ENCODE data around the gene CDH4. TPM values are rescaled to one million over a fixed set of nuclear protein-coding genes. Genes with fewer than 3 reads are reported as not detected.

The CDH4 gene
- total and polyA plus RNA-seq, 2 donors (not counting 3 experiments of a cell fraction or from before 2014, with no cell fraction given) = 0.17 to 0.51 TPM

DNA sequence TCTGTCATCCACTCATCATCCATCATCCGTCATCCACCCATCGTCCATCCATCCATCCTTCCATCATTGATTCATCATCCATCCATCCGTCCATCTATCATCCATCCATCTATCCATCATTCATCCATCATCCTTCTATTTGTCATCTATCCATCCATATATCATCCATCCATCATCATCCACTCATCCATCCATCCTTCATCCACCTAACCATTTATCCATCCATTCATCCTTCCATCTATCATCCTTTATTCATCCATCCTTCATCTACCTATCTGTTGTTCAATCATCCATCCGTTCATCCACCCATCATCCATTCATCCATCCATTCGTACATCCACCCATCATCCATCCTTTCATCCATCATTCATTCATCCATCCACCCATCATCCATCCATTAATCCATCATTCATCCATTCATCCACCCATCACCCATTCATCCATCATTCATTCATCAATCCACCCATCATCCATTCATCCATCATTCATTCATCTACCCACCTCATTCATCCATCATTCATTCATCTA lies 266.4 kb downstream of the CDH4 start:
- TF ChIP-seq EZH2 (IDR thresholded peaks at IDR 0.05; ENCODE audit: borderline replicate concordance, low read depth, low read length, severe bottlenecking) (no peak), POLR2A (IDR thresholded peaks at IDR 0.05; ENCODE audit: low read depth, low read length) (no peak)
- H3K9ac ChIP-seq (replicated peaks; ENCODE audit: extremely low read depth, insufficient read depth, low read length) = no peak overlapping the region
- H3K27me3 ChIP-seq (ENCODE audit: control insufficient read depth in 2 of 2, insufficient read depth in 2 of 2, low read length in 2 of 2) = no peaks in the 10 kb centered on the region
- H3K4me2 ChIP-seq (ENCODE audit: insufficient read depth, low read length) = no peak overlapping the region
- DNase-seq (ENCODE audit: low read depth, low spot score) (no peak), FAIRE-seq (no peak)
- H3K79me2 ChIP-seq (ENCODE audit: control insufficient read depth, insufficient read depth, low read length) = no peaks in the 10 kb centered on the region
- POLR2A ChIA-PET = no interaction called here
- H3K4me3 ChIP-seq (replicated peaks in 1 of 3; ENCODE audit: insufficient read depth in 1 of 3, low read depth in 1 of 3, low read length in 3 of 3) = no peak overlapping the region
- no peaks in the 10 kb centered on the region for H3K36me3 ChIP-seq (ENCODE audit: control insufficient read depth in 2 of 2, extremely low read depth in 1 of 2, insufficient read depth in 2 of 2, low read length in 2 of 2)
- H4K20me1 ChIP-seq (replicated peaks; ENCODE audit: control insufficient read depth, extremely low read depth, insufficient read depth, low read length) = no peaks in the 10 kb centered on the region
- peaks cover 8% of the 10 kb centered on the region for H3K9me3 ChIP-seq (replicated peaks; ENCODE audit: control insufficient read depth, insufficient read depth, low read length)
- no peaks in the 10 kb centered on the region for H3K4me1 ChIP-seq (ENCODE audit: control insufficient read depth, extremely low read depth, insufficient read depth, low read length)
- no peaks in the 10 kb centered on the region for H3K9me1 ChIP-seq (replicated peaks; ENCODE audit: control insufficient read depth, extremely low read depth, insufficient read depth, low read length)
- intact Hi-C loops (cut with micrococcal nuclease) = no loop called here
- CTCF ChIA-PET = no interaction called here
- no TSS peak for BruUV-seq (replicated peaks)
- no peak overlapping the region for H2AFZ ChIP-seq (ENCODE audit: low read depth, low read length)
- dilution Hi-C loops (cut with MboI; ENCODE audit: extremely low pct_ligation_motif_present, low sequenced_read_pairs) = no loop called here
- no peak overlapping the region for H3K27ac ChIP-seq (ENCODE audit: insufficient read depth, low read depth, low read length)

GRCh38 chr20:61519488-61519887 lies 267.4 kb downstream of the CDH4 start:
- BruUV-seq (replicated peaks) = no TSS peak
- Histone ChIP-seq H3K79me2 (ENCODE audit: control insufficient read depth, insufficient read depth, low read length) (no peaks in the 10 kb centered on the region), H3K4me3 (replicated peaks in 1 of 3; ENCODE audit: insufficient read depth in 1 of 3, low read depth in 1 of 3, low read length in 3 of 3) (no peak overlapping the region), H2AFZ (ENCODE audit: low read depth, low read length) (no peak overlapping the region), H3K9me1 (replicated peaks; ENCODE audit: control insufficient read depth, extremely low read depth, insufficient read depth, low read length) (no peaks in the 10 kb centered on the region), H3K9me3 (replicated peaks; ENCODE audit: control insufficient read depth, insufficient read depth, low read length) (peaks cover 6% of the 10 kb centered on the region), H3K4me1 (ENCODE audit: control insufficient read depth, extremely low read depth, insufficient read depth, low read length) (no peaks in the 10 kb centered on the region), H3K9ac (replicated peaks; ENCODE audit: extremely low read depth, insufficient read depth, low read length) (no peak overlapping the region), H3K36me3 (ENCODE audit: control insufficient read depth in 2 of 2, extremely low read depth in 1 of 2, insufficient read depth in 2 of 2, low read length in 2 of 2) (no peaks in the 10 kb centered on the region), H4K20me1 (replicated peaks; ENCODE audit: control insufficient read depth, extremely low read depth, insufficient read depth, low read length) (no peaks in the 10 kb centered on the region), H3K4me2 (ENCODE audit: insufficient read depth, low read length) (no peak overlapping the region), H3K27me3 (ENCODE audit: control insufficient read depth in 2 of 2, insufficient read depth in 2 of 2, low read length in 2 of 2) (no peaks in the 10 kb centered on the region), H3K27ac (ENCODE audit: insufficient read depth, low read depth, low read length) (no peak overlapping the region)
- no peak for DNase-seq (ENCODE audit: low read depth, low spot score)
- dilution Hi-C loops (cut with MboI; ENCODE audit: extremely low pct_ligation_motif_present, low sequenced_read_pairs) (no loop called here), intact Hi-C loops (cut with micrococcal nuclease) (no loop called here)
- FAIRE-seq = no peak
- TF ChIP-seq CTCF (IDR thresholded peaks at IDR 0.05; ENCODE audit: extremely low read depth in 1 of 2, insufficient read depth in 1 of 2, low read depth in 1 of 2, low read length in 2 of 2) (no peak), POLR2AphosphoS5 (IDR thresholded peaks at IDR 0.05; ENCODE audit: insufficient read depth, low read depth, low read length) (no peak), JUN (IDR thresholded peaks at IDR 0.05; ENCODE audit: borderline replicate concordance, insufficient read depth, insufficient read length, low read depth) (no peak), FOS (IDR thresholded peaks at IDR 0.05; ENCODE audit: borderline replicate concordance, insufficient read depth, low read length) (no peak), MYC (IDR thresholded peaks at IDR 0.05; ENCODE audit: low read depth, low read length) (no peak), EZH2 (IDR thresholded peaks at IDR 0.05; ENCODE audit: borderline replicate concordance, low read depth, low read length, severe bottlenecking) (no peak), GATA2 (IDR thresholded peaks at IDR 0.05; ENCODE audit: insufficient read depth, insufficient read length, low read depth, low read length) (no peak), POLR2A (IDR thresholded peaks at IDR 0.05; ENCODE audit: low read depth, low read length) (no peak)
- TF ChIP-seq, protein P1, sequence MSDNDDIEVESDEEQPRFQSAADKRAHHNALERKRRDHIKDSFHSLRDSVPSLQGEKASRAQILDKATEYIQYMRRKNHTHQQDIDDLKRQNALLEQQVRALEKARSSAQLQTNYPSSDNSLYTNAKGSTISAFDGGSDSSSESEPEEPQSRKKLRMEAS (IDR thresholded peaks at IDR 0.05; ENCODE audit: insufficient read depth, insufficient read length) = no peak
- CTCF ChIA-PET = no interaction called here
- POLR2A ChIA-PET = no interaction called here

All from endothelial cell of umbilical vein (primary cell).